Measurements from ENCODE around the gene PPP1R8. TPM values are rescaled to one million over a fixed set of nuclear protein-coding genes. Genes with fewer than 3 reads are reported as not detected.

The PPP1R8 gene
- total and polyA plus RNA-seq, 9 of the 15 experiments (the other 6 are each of a cell fraction or from before 2014, with no cell fraction given), result 16.2 to 107 (median 75.3) TPM

GRCh38 chr1:27872802-27873551 is 42.4 kb downstream of the PPP1R8 start (continued):
- TF ChIP-seq HIVEP1 (CRISPR knock-in tag; IDR thresholded peaks at IDR 0.05) (no peak), ZNF644 (tag; IDR thresholded peaks at IDR 0.05; ENCODE audit: low read depth) (no peak), GTF3C2 (IDR thresholded peaks at IDR 0.05; ENCODE audit: borderline replicate concordance, extremely low read depth, insufficient read length) (peak; percentile 56), KDM1A (IDR thresholded peaks at IDR 0.05) (peak; percentile 55 to 81; a peak in 3 of 4 replicates), L3MBTL2 (IDR thresholded peaks at IDR 0.05) (peak; percentile 38; the same call in 1 of the 2 replicates), ZNF263 (CRISPR knock-in tag; IDR thresholded peaks at IDR 0.05; ENCODE audit: borderline replicate concordance) (peak; percentile 84), POLR2G (IDR thresholded peaks at IDR 0.05; ENCODE audit: low read depth, low read length) (peak; percentile 1; the same call in 1 of the 2 replicates), CREB3L1 (IDR thresholded peaks at IDR 0.05; ENCODE audit: borderline replicate concordance, low read depth) (0 out of 2 replicates have a peak, but pooled peaks have one; percentile 37), CREB1 (IDR thresholded peaks at IDR 0.05) (no peak), CREB1 (CRISPR knock-in tag; IDR thresholded peaks at IDR 0.05) (peak; percentile 31), MAZ (CRISPR knock-in tag; conservative IDR thresholded peaks at IDR 0.05 in 1 of 2, IDR thresholded peaks at IDR 0.05 in 1 of 2) (peak; percentile 13 to 23; a peak in 1 of 4 replicates), TAF7 (tag; IDR thresholded peaks at IDR 0.05) (no peak), EP300 (IDR thresholded peaks at IDR 0.05; ENCODE audit: low read length) (no peak), ZNF282 (CRISPR knock-in tag; IDR thresholded peaks at IDR 0.05) (0 out of 2 replicates have a peak, but pooled peaks have one; percentile 44), ZNF583 (CRISPR knock-in tag; IDR thresholded peaks at IDR 0.05) (no peak), NRF1 (conservative IDR thresholded peaks at IDR 0.05 in 1 of 2, IDR thresholded peaks at IDR 0.05 in 1 of 2) (peak; percentile 64 to 74), TFAP4 (CRISPR knock-in tag; IDR thresholded peaks at IDR 0.05; ENCODE audit: borderline replicate concordance) (peak; percentile 61; the same call in 1 of the 2 replicates), ZBTB11 (CRISPR knock-in tag; IDR thresholded peaks at IDR 0.05) (peak in 1 of 3 experiments; percentile 63; a peak in 1 of 6 replicates)

Data from K562 (cell line).